PC-9 (cell line): ENCODE data around the gene TRAPPC12. TPM values are rescaled to one million over a fixed set of nuclear protein-coding genes. Genes with fewer than 3 reads are reported as not detected.
"Not testable (repeated sequence)": the region's sequence is repeated elsewhere in the genome, so short reads cannot be mapped to it uniquely, and the experiment has no call there.

Source experiments
- BruUV-seq: library from RNA; stranded (reverse); fragments of 400-500 nt; replicated peaks from 2 replicates; lab custom pipeline; 2021; lab: Mats Ljungman, UMichigan
- CTCF ChIA-PET: fragments of 300-600 bp; sonication (Branson Sonifier 250); formaldehyde crosslinking; loops from one replicate; lab custom pipeline; 2022; ENCODE audit warnings: antibody characterized with exemption; lab: Charles Lee
- POLR2A ChIA-PET: fragments of 300-600 bp; sonication (Branson Sonifier 250); formaldehyde crosslinking; loops from one replicate; lab custom pipeline; 2022; ENCODE audit warnings: antibody characterized with exemption; ENCODE audit not compliant: unreplicated experiment; lab: Charles Lee
- DNase-seq, 2 experiments: peaks; one replicate each; pipeline versions ENCODE4 v3.0.0 to v3.0.0-alpha.2; 2015 to 2022; ENCODE audit warnings: mixed read lengths in 1 of 2
- H2AFZ ChIP-seq: fragments of 200-600 bp; sonication (generic); 2 replicates; pipeline ENCODE4 v1.8.1; 2017; ENCODE audit warnings: antibody characterized with exemption
- H3F3A ChIP-seq: fragments of 200-600 bp; sonication (generic); 2 replicates; pipeline ENCODE4 v1.8.1; 2017; ENCODE audit warnings: antibody characterized with exemption, mild to moderate bottlenecking, low read depth; ENCODE audit not compliant: insufficient read depth
- H3K27ac ChIP-seq: fragments of 200-600 bp; sonication (generic); 2 replicates; pipeline ENCODE4 v1.6.1; 2016; ENCODE audit warnings: mixed run types
- H3K27me3 ChIP-seq: fragments of 200-600 bp; sonication (generic); 2 replicates; pipeline ENCODE4 v1.6.1; 2016; ENCODE audit warnings: low read depth, mixed run types; ENCODE audit not compliant: insufficient read depth
- H3K36me3 ChIP-seq: fragments of 200-600 bp; sonication (generic); 2 replicates; pipeline ENCODE4 v1.6.1; 2016; ENCODE audit warnings: low read depth, mixed run types
- H3K4me1 ChIP-seq: fragments of 200-600 bp; sonication (generic); replicated peaks from 2 replicates; pipeline ENCODE4 v1.6.1; 2016; ENCODE audit warnings: mixed run types; ENCODE audit not compliant: insufficient read depth
- H3K4me2 ChIP-seq: fragments of 200-600 bp; sonication (generic); 2 replicates; pipeline ENCODE4 v1.6.1; 2017; ENCODE audit warnings: mixed run types
- H3K4me3 ChIP-seq: fragments of 200-600 bp; sonication (generic); 2 replicates; pipeline ENCODE4 v1.6.1; 2016; ENCODE audit warnings: mixed run types
- H3K79me2 ChIP-seq: fragments of 200-600 bp; sonication (generic); 2 replicates; pipeline ENCODE4 v1.6.1; 2017; ENCODE audit warnings: low read depth, mixed run types
- H3K9me2 ChIP-seq: fragments of 200-600 bp; sonication (generic); 2 replicates; pipeline ENCODE4 v1.8.1; 2017; ENCODE audit warnings: mild to moderate bottlenecking; ENCODE audit not compliant: insufficient read depth
- H3K9me3 ChIP-seq: fragments of 200-600 bp; sonication (generic); 2 replicates; pipeline ENCODE4 v1.8.1; 2016; ENCODE audit warnings: low read depth; ENCODE audit not compliant: insufficient read depth
- H4K20me1 ChIP-seq: fragments of 200-600 bp; sonication (generic); 2 replicates; pipeline ENCODE4 v1.8.1; 2017; ENCODE audit not compliant: insufficient read depth
- EZH2 ChIP-seq: fragments of 200-600 bp; sonication (generic); IDR thresholded peaks from 2 replicates; pipeline ENCODE4 v1.8.0; 2017; ENCODE audit warnings: antibody characterized with exemption, low read depth
- intact Hi-C: fragments of 100-400 bp; cut with micrococcal nuclease; formaldehyde crosslinking; loops from one replicate; pipeline ENCODE4 v1.10.0; 2022; ENCODE audit not compliant: unreplicated experiment
- total RNA-seq: library from RNA; stranded (reverse); gene quantifications from 2 replicates; pipeline ENCODE4 v1.2.3, GENCODE V29; 2021
- TF ChIP-seq, protein P1 (sequence below): fragments of 200-600 bp; sonication (generic); conservative IDR thresholded peaks from 2 replicates; pipeline ENCODE4 v1.6.1; 2017; ENCODE audit warnings: mixed run types, antibody characterized with exemption, mild to moderate bottlenecking, moderate library complexity

TRAPPC12 gene
- total RNA-seq, 1 experiment from 2014 or later = 69.3 TPM

GRCh38 chr2:3491716-3492474 is 112.4 kb downstream of the TRAPPC12 start:
- no peak for DNase-seq
- Histone ChIP-seq H3K36me3 (no peaks in the 10 kb centered on the region), H3K27me3 (no peaks in the 10 kb centered on the region), H3K27ac (no peak overlapping the region), H3F3A (no peaks in the 10 kb centered on the region), H3K9me2 (no peaks in the 10 kb centered on the region), H3K4me2 (no peak overlapping the region), H3K9me3 (no peaks in the 10 kb centered on the region), H3K79me2 (no peaks in the 10 kb centered on the region), H2AFZ (no peak overlapping the region), H4K20me1 (no peaks in the 10 kb centered on the region), H3K4me3 (no peak overlapping the region), H3K4me1 (no peaks in the 10 kb centered on the region)
- intact Hi-C loops = no loop called here
- ChIA-PET CTCF (no interaction called here), POLR2A (no interaction called here)
- BruUV-seq = no TSS peak
- no peak for TF ChIP-seq EZH2
- TF ChIP-seq, protein P1, sequence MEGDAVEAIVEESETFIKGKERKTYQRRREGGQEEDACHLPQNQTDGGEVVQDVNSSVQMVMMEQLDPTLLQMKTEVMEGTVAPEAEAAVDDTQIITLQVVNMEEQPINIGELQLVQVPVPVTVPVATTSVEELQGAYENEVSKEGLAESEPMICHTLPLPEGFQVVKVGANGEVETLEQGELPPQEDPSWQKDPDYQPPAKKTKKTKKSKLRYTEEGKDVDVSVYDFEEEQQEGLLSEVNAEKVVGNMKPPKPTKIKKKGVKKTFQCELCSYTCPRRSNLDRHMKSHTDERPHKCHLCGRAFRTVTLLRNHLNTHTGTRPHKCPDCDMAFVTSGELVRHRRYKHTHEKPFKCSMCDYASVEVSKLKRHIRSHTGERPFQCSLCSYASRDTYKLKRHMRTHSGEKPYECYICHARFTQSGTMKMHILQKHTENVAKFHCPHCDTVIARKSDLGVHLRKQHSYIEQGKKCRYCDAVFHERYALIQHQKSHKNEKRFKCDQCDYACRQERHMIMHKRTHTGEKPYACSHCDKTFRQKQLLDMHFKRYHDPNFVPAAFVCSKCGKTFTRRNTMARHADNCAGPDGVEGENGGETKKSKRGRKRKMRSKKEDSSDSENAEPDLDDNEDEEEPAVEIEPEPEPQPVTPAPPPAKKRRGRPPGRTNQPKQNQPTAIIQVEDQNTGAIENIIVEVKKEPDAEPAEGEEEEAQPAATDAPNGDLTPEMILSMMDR = no peak

- H3K4me1 ChIP-seq, H3F3A ChIP-seq, BruUV-seq, H4K20me1 ChIP-seq, H3K4me2 ChIP-seq, H2AFZ ChIP-seq, H3K27me3 ChIP-seq, POLR2A ChIA-PET, H3K9me3 ChIP-seq, H3K4me3 ChIP-seq, intact Hi-C loops, H3K36me3 ChIP-seq, CTCF ChIA-PET, H3K79me2 ChIP-seq, H3K27ac ChIP-seq, H3K9me2 ChIP-seq, DNase-seq: not testable (repeated sequence)
Measured at GRCh38 chr2:3492475-3492787, 112.9 kb downstream of the TRAPPC12 start.

GRCh38 chr2:3492951-3493614 is 113.6 kb downstream of the TRAPPC12 start:
- no peaks in the 10 kb centered on the region for H3K9me2 ChIP-seq
- H3K4me2 ChIP-seq = no peak overlapping the region
- no peak for DNase-seq
- H3K27me3 ChIP-seq = no peaks in the 10 kb centered on the region
- H3K4me1 ChIP-seq = no peaks in the 10 kb centered on the region
- H3F3A ChIP-seq = no peaks in the 10 kb centered on the region
- H3K9me3 ChIP-seq = no peaks in the 10 kb centered on the region
- H3K27ac ChIP-seq = no peak overlapping the region
- no peaks in the 10 kb centered on the region for H4K20me1 ChIP-seq
- TF ChIP-seq EZH2 = no peak
- TF ChIP-seq, protein P1 = no peak
- no peaks in the 10 kb centered on the region for H3K79me2 ChIP-seq
- BruUV-seq = no TSS peak
- ChIA-PET CTCF (no interaction called here), POLR2A (interaction anchor here (0.5 kb wide), 1 partner anchor 90 kb away, joined by 3 read pairs; no protein-coding TSS in a partner anchor)
- H3K36me3 ChIP-seq = no peaks in the 10 kb centered on the region
- H3K4me3 ChIP-seq = no peak overlapping the region
- no peak overlapping the region for H2AFZ ChIP-seq
- intact Hi-C loops = no loop called here
